GM23338 (cell line): ENCODE results near the gene USP24. TPM values are rescaled to one million over a fixed set of nuclear protein-coding genes. Genes with fewer than 3 reads are reported as not detected.

Experiments used
- ATAC-seq: fragments of 200-7000 bp; cut with Tn5 transposase; 3 replicates; pipeline ENCODE4 v1.9.1; 2020
- DNase-seq: peaks from one replicate; pipeline ENCODE4 v3.0.0-alpha.2; 2015; ENCODE audit warnings: low spot score
- H2AFZ ChIP-seq: fragments of 200-600 bp; sonication (generic); 2 replicates; pipeline ENCODE4 v1.8.0; 2016; ENCODE audit warnings: antibody characterized with exemption, mild to moderate bottlenecking, moderate library complexity
- H3F3A ChIP-seq: fragments of 200-600 bp; sonication (generic); replicated peaks from 2 replicates; pipeline ENCODE4 v1.8.0; 2017; ENCODE audit warnings: antibody characterized with exemption, mixed run types, low read depth
- H3K27ac ChIP-seq: fragments of 200-600 bp; sonication (generic); 2 replicates; pipeline ENCODE4 v1.6.1; 2016; ENCODE audit warnings: low read depth
- H3K27me3 ChIP-seq: fragments of 200-600 bp; sonication (generic); 2 replicates; pipeline ENCODE4 v1.8.0; 2016; ENCODE audit warnings: mild to moderate bottlenecking, mixed run types, moderate library complexity; ENCODE audit not compliant: insufficient read depth
- H3K36me3 ChIP-seq: fragments of 200-600 bp; sonication (generic); 2 replicates; pipeline ENCODE4 v1.8.0; 2016; ENCODE audit warnings: mild to moderate bottlenecking; ENCODE audit not compliant: insufficient read depth
- H3K4me1 ChIP-seq: fragments of 200-600 bp; sonication (generic); 2 replicates; pipeline ENCODE4 v1.8.0; 2016; ENCODE audit warnings: mild to moderate bottlenecking, moderate library complexity; ENCODE audit not compliant: insufficient read depth
- H3K4me2 ChIP-seq: fragments of 200-600 bp; sonication (generic); 2 replicates; pipeline ENCODE4 v1.7.1; 2017; ENCODE audit warnings: mixed run types
- H3K4me3 ChIP-seq: fragments of 200-600 bp; sonication (generic); 2 replicates; pipeline ENCODE4 v1.6.1; 2016; ENCODE audit warnings: mixed run types
- H3K79me2 ChIP-seq: fragments of 200-600 bp; sonication (generic); replicated peaks from 2 replicates; pipeline ENCODE4 v1.8.0; 2017; ENCODE audit warnings: mild to moderate bottlenecking; ENCODE audit not compliant: insufficient read depth
- H3K9me2 ChIP-seq: fragments of 200-600 bp; sonication (generic); 2 replicates; pipeline ENCODE4 v1.8.0; 2017; ENCODE audit not compliant: insufficient read depth
- H4K20me1 ChIP-seq: fragments of 200-600 bp; sonication (generic); replicated peaks from 2 replicates; pipeline ENCODE4 v1.8.0; 2017; ENCODE audit warnings: mild to moderate bottlenecking; ENCODE audit not compliant: insufficient read depth
- H3K27ac Mint-ChIP-seq: 2 replicates; pipeline ENCODE4 v1.8.0; 2020; ENCODE audit warnings: inconsistent platforms, mild to moderate bottlenecking, moderate library complexity, mixed read lengths
- H3K27me3 Mint-ChIP-seq: 3 replicates; pipeline ENCODE4 v1.8.0; 2022; ENCODE audit warnings: low read depth, mild to moderate bottlenecking, moderate library complexity, mixed read lengths, inconsistent platforms; ENCODE audit not compliant: insufficient read depth, poor library complexity
- H3K36me3 Mint-ChIP-seq: 3 replicates; pipeline ENCODE4 v1.8.0; 2021; ENCODE audit warnings: low read depth, mild to moderate bottlenecking, inconsistent platforms, moderate library complexity, mixed read lengths
- H3K4me1 Mint-ChIP-seq: 3 replicates; pipeline ENCODE4 v1.8.0; 2020; ENCODE audit warnings: mild to moderate bottlenecking, inconsistent platforms, mixed read lengths
- H3K4me3 Mint-ChIP-seq: 3 replicates; pipeline ENCODE4 v1.8.0; 2021; ENCODE audit warnings: moderate library complexity, mild to moderate bottlenecking, inconsistent platforms, mixed read lengths
- H3K9me3 Mint-ChIP-seq: 3 replicates; pipeline ENCODE4 v1.8.0; 2020; ENCODE audit warnings: moderate library complexity, mild to moderate bottlenecking, inconsistent platforms, mixed read lengths
- CREB1 ChIP-seq: fragments of 250-450 bp; sonication (Bioruptor Pico); IDR thresholded peaks from 2 replicates; pipeline ENCODE4 v1.5.0; 2020; ENCODE audit warnings: low read depth, mild to moderate bottlenecking, moderate library complexity
- JUNB ChIP-seq: IDR thresholded peaks from one replicate; pipeline ENCODE4 v1.6.1; 2016; ENCODE audit warnings: antibody characterized with exemption; ENCODE audit not compliant: unreplicated experiment
- POLR2AphosphoS5 ChIP-seq: IDR thresholded peaks from 2 replicates; pipeline ENCODE4 v1.6.1; 2016; ENCODE audit warnings: antibody characterized with exemption, low read depth
- REST ChIP-seq: IDR thresholded peaks from one replicate; pipeline ENCODE4 v1.6.1; 2018; ENCODE audit warnings: antibody characterized with exemption; ENCODE audit not compliant: unreplicated experiment
- STAT1 ChIP-seq: IDR thresholded peaks from one replicate; pipeline ENCODE4 v1.6.1; 2016; ENCODE audit warnings: antibody characterized with exemption; ENCODE audit not compliant: unreplicated experiment
- ZNF462 ChIP-seq: fragments of 250-450 bp; sonication (Bioruptor Pico); IDR thresholded peaks from 2 replicates; pipeline ENCODE4 v1.5.0; 2020; ENCODE audit warnings: mild to moderate bottlenecking, moderate library complexity
- polyA plus RNA-seq: library from polyadenylated mRNA; unstranded; fragments of >200 nt; fragmentation: Nextera tagmentation; extraction: Ambion mirVana; gene quantifications from 2 replicates; pipeline ENCODE4 v1.2.1, GENCODE V29; 2016
- total RNA-seq: library from RNA; depleted of rRNA; stranded (reverse); fragments of >200 nt; shearing (Covaris generic); gene quantifications from 2 replicates; pipeline ENCODE4 v1.2.3, GENCODE V29; 2014
- TF ChIP-seq, protein P1 (sequence below): IDR thresholded peaks from 2 replicates; pipeline ENCODE4 v1.6.1; 2016; ENCODE audit warnings: antibody characterized with exemption

Gene USP24
- total and polyA plus RNA-seq, 2 experiments from 2014 or later, result 12.1 to 32.6 TPM

DNA sequence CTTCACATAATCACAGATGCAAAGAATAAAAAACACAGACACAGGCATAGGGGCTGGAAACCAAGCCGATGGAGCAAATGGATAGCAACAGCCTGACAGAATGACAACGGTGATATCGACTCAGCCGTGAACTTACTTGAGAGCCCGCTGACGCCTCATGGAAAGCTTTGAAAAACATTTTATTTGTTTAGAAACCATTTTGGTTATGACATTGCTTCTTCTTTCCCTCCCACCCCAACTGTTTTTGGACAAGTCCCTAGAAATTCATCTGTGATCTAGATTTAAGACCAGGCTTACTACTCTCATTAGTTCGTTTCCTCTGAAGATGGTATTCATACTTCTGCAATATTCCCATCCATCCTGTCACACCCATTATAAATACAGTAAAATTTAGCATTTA lies 130.9 kb downstream of the USP24 start (continued):
- TF ChIP-seq ZNF462 (CRISPR knock-in tag), result no peak
- no peak for TF ChIP-seq STAT1
- no peak for TF ChIP-seq POLR2AphosphoS5

DNA sequence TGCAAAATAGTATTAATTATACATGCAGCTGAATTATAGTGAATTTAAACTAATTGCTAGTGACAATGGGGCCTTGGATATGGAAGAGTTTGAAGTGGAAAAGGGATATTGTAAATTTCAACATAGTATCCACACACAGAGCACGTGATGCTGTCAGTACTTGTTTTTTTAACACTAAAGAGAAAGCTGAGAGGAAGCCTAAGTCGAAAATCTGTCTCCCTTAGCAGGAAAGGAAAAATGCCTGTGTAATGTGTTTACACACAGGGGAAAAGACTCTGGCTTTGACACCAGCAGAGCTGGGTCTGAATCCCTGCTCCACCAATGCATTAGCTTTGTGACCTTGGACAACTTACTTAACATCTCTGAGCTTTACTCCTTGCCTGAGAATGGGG lies 133.3 kb downstream of the USP24 start:
- no peak overlapping the region for H2AFZ ChIP-seq
- H3K27me3 ChIP-seq, result no peaks in the 10 kb centered on the region
- peaks cover 34% of the 10 kb centered on the region; the same call in 1 of the 2 replicates for H3K36me3 ChIP-seq
- H3F3A ChIP-seq, result no peaks in the 10 kb centered on the region
- H3K36me3 Mint-ChIP-seq, result peaks cover 70% of the 10 kb centered on the region
- peaks cover 9% of the 10 kb centered on the region; the same call in 1 of the 2 replicates for H3K4me1 ChIP-seq
- H3K4me3 ChIP-seq, result no peak overlapping the region
- H3K4me3 Mint-ChIP-seq, result no peak overlapping the region
- no peak overlapping the region for H3K4me2 ChIP-seq
- DNase-seq (no peak), ATAC-seq (no peak)
- no peaks in the 10 kb centered on the region; the same call in 1 of the 2 replicates for H3K79me2 ChIP-seq
- peak overlapping the region; percentile 18 for H3K27ac ChIP-seq
- H3K4me1 Mint-ChIP-seq, result peaks cover 6% of the 10 kb centered on the region
- H3K27me3 Mint-ChIP-seq, result no peaks in the 10 kb centered on the region
- peak overlapping the region; percentile 51; the same call in 1 of the 2 replicates for H3K27ac Mint-ChIP-seq
- H3K9me3 Mint-ChIP-seq, result no peaks in the 10 kb centered on the region
- H3K9me2 ChIP-seq, result no peaks in the 10 kb centered on the region
- H4K20me1 ChIP-seq, result no peaks in the 10 kb centered on the region
- TF ChIP-seq JUNB (no peak), CREB1 (CRISPR knock-in tag) (no peak), REST (no peak), STAT1 (no peak)
- TF ChIP-seq, protein P1, sequence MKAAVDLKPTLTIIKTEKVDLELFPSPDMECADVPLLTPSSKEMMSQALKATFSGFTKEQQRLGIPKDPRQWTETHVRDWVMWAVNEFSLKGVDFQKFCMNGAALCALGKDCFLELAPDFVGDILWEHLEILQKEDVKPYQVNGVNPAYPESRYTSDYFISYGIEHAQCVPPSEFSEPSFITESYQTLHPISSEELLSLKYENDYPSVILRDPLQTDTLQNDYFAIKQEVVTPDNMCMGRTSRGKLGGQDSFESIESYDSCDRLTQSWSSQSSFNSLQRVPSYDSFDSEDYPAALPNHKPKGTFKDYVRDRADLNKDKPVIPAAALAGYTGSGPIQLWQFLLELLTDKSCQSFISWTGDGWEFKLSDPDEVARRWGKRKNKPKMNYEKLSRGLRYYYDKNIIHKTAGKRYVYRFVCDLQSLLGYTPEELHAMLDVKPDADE, result no peak
